Urothelium cell line (cell line): Measurements from ENCODE around the gene CAB39.
A peak's percentile ranks its signal among the peaks of the same experiment; 100 is the strongest.

Source experiments
- DNase-seq: peaks from one replicate; pipeline ENCODE4 v3.0.0; 2011; ENCODE audit warnings: low spot score, mixed read lengths
- FAIRE-seq: peaks from 2 replicates; lab custom pipeline; 2011; peaks lifted over from hg19 to GRCh38; lab: Jason Lieb, UNC

CAB39 gene

GRCh38 chr2:230748087-230748486 is 35.4 kb downstream of the CAB39 start:
- no peak for FAIRE-seq
- DNase-seq: no peak

GRCh38 chr2:230749111-230749510 is 36.5 kb downstream of the CAB39 start:
- FAIRE-seq (no peak), DNase-seq (no peak)

GRCh38 chr2:230751062-230751461 is 38.4 kb downstream of the CAB39 start:
- FAIRE-seq (peak; percentile 37), DNase-seq (peak; percentile 16)

- DNase-seq (no peak), FAIRE-seq (peak; percentile 85)
These were observed 41.6 kb downstream of the CAB39 start for GRCh38 chr2:230754200-230754599.

GRCh38 chr2:230757476-230757875 is 44.8 kb downstream of the CAB39 start:
- FAIRE-seq (no peak), DNase-seq (no peak)

GRCh38 chr2:230758566-230759480 is 46.2 kb downstream of the CAB39 start:
- FAIRE-seq (no peak), DNase-seq (peak; percentile 12)

GRCh38 chr2:230759481-230760167 is 47.0 kb downstream of the CAB39 start:
- FAIRE-seq (no peak), DNase-seq (no peak)

- no peak for DNase-seq
- FAIRE-seq: no peak
These were observed 49.1 kb downstream of the CAB39 start for GRCh38 chr2:230761704-230762103.

- peak; percentile 47 for DNase-seq
- no peak for FAIRE-seq
These were observed 49.8 kb downstream of the CAB39 start for GRCh38 chr2:230762317-230762896.

GRCh38 chr2:230764346-230764745 is 51.7 kb downstream of the CAB39 start:
- DNase-seq (no peak), FAIRE-seq (no peak)

- DNase-seq (no peak), FAIRE-seq (no peak)
These were observed 53.1 kb downstream of the CAB39 start for GRCh38 chr2:230765611-230766300.

- no peak for FAIRE-seq
These were observed 55.3 kb downstream of the CAB39 start for GRCh38 chr2:230767862-230768388.

GRCh38 chr2:230770804-230771203 is 58.2 kb downstream of the CAB39 start:
- DNase-seq (no peak), FAIRE-seq (no peak)

More at GRCh38 chr2:230767862-230768388, 55.3 kb downstream of the CAB39 start:
- DNase-seq: no peak

GRCh38 chr2:230772156-230772555 is 59.5 kb downstream of the CAB39 start:
- FAIRE-seq (no peak), DNase-seq (no peak)

GRCh38 chr2:230773039-230773773 is 60.6 kb downstream of the CAB39 start:
- FAIRE-seq (no peak), DNase-seq (no peak)

- DNase-seq (peak; percentile 37), FAIRE-seq (no peak)
These were observed 61.8 kb downstream of the CAB39 start for GRCh38 chr2:230774348-230774951.

GRCh38 chr2:230775737-230776136 is 63.1 kb downstream of the CAB39 start:
- FAIRE-seq (no peak), DNase-seq (no peak)

- no peak for FAIRE-seq
- no peak for DNase-seq
These were observed 65.1 kb downstream of the CAB39 start for GRCh38 chr2:230777721-230778120.

- FAIRE-seq (no peak), DNase-seq (no peak)
These were observed 65.9 kb downstream of the CAB39 start for GRCh38 chr2:230778350-230779063.
